MG63 (cell line): ENCODE results near the gene TBC1D7. TPM values are rescaled to one million over a fixed set of nuclear protein-coding genes. Genes with fewer than 3 reads are reported as not detected.

Source experiments
- DNase-seq: peaks from one replicate; pipeline ENCODE4 v3.0.0-alpha.2; 2020
- H3K27me3 ChIP-seq: fragments of 250-450 bp; sonication (Bioruptor Pico); 2 replicates; pipeline ENCODE4 v1.5.1; 2020; ENCODE audit warnings: mild to moderate bottlenecking, moderate library complexity
- H3K36me3 ChIP-seq: fragments of 250-450 bp; sonication (Bioruptor Pico); 2 replicates; pipeline ENCODE4 v1.5.1; 2020; ENCODE audit warnings: mild to moderate bottlenecking, moderate library complexity
- H3K4me3 ChIP-seq: fragments of 250-450 bp; sonication (Bioruptor Pico); 2 replicates; pipeline ENCODE4 v1.5.1; 2020; ENCODE audit warnings: mild to moderate bottlenecking, moderate library complexity
- H3K9me3 ChIP-seq: fragments of 250-450 bp; sonication (Bioruptor Pico); 2 replicates; pipeline ENCODE4 v1.5.1; 2020; ENCODE audit warnings: mild to moderate bottlenecking, moderate library complexity
- total RNA-seq: library from RNA; depleted of rRNA; stranded (reverse); fragments of >200 nt; shearing (Covaris generic); gene quantifications from 2 replicates; pipeline ENCODE4 v1.2.3, GENCODE V29; 2014; ENCODE audit warnings: low replicate concordance

Gene TBC1D7
- total RNA-seq, 1 experiment from 2014 or later: 40.6 TPM

DNA sequence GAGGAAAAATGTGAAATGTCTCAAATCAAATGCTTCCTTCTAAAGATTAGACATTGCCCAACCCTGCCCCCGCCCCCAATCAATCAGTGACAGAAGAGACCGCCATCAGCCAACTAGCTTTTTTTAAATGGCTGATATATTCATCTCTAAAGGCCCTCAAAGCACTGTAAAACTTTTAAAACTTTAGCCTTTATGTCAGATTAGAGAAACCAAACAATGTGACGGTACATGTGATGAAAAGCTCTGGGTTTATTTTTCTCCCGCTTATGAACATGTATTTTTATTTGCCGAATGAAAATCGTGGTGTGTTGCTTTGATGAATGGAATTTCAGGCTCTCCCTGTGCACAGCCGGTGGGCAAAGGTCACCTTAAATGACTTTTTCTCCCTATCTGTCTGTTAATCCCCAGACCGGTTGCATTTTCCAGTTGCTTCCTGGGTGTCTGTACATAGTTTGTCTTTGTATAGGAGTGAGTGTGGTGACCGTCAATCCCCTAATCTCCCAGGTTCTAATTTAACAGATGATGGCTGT, 38.5 kb downstream of the TBC1D7 start:
- Histone ChIP-seq H3K9me3 (peaks cover 13% of the 10 kb centered on the region), H3K4me3 (no peak overlapping the region), H3K27me3 (no peaks in the 10 kb centered on the region), H3K36me3 (peaks cover 28% of the 10 kb centered on the region)
- DNase-seq: no peak

DNA sequence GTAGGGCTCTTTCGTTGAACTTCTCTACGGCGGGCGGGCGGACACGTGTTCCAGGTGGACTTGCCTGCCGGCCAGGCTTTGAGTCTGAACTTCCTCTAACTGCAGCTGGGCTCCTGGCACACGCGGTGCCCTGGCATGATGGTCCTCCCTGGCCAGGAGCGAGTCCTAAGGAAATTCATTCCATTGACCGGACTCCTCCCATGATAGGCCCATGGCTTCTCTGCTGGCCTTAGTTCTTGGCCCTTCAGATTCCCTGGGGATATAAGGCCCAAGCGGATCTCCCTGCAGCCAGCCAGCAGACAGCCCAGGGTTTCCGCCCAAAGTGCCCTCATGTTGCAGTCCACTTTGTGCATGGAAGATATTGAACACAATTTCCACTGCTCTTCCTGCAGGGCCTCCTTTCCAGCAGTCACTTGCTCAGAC, 39.4 kb downstream of the TBC1D7 start:
- no peaks in the 10 kb centered on the region for H3K27me3 ChIP-seq
- H3K4me3 ChIP-seq: no peak overlapping the region
- H3K36me3 ChIP-seq: peaks cover 21% of the 10 kb centered on the region
- no peak for DNase-seq
- peaks cover 13% of the 10 kb centered on the region for H3K9me3 ChIP-seq

DNA sequence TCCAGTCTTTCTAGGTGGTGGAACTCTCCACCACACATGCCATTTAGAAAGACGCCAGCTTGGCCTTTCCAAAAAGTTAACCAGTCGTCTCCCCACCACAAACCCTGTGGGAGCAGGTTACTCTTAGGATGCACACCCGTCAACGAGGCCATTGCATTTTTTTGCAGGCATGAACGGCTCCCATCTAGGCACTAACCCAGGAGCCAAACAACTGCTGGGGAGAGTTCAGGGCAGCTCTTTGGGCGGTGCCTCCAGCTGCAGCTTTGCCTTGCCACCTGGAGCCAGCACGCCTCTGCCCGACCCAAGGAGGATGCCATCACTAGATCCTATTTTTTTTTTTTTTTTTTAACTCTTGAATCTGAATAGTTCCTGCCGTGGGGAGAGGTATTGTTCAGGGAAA, 39.9 kb downstream of the TBC1D7 start:
- DNase-seq: no peak
- no peaks in the 10 kb centered on the region for H3K27me3 ChIP-seq
- peaks cover 16% of the 10 kb centered on the region for H3K36me3 ChIP-seq
- H3K4me3 ChIP-seq: no peak overlapping the region
- peaks cover 13% of the 10 kb centered on the region for H3K9me3 ChIP-seq

DNA sequence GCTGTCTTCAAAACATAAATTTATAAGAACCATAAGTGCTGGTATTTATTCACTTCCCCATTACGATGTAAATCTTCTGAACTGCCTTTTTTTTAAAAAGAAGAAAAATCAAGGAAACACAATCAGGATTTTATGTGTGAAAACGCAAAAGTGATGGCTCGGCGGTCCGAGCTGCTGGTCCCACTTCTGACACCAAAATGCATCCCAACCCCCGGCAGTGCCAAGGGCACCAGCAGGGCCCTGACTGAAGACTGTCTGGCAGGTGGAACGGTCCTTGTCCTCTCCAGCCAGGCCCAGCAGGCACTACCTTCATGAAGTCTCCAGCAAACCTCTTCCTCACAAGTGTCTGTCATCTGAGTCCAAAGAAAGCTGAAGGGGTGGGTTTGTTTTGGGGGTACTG, 41.2 kb downstream of the TBC1D7 start:
- H3K9me3 ChIP-seq: peaks cover 13% of the 10 kb centered on the region
- peaks cover 5% of the 10 kb centered on the region for H3K36me3 ChIP-seq
- no peak overlapping the region for H3K4me3 ChIP-seq
- H3K27me3 ChIP-seq: no peaks in the 10 kb centered on the region
- DNase-seq: no peak

DNA sequence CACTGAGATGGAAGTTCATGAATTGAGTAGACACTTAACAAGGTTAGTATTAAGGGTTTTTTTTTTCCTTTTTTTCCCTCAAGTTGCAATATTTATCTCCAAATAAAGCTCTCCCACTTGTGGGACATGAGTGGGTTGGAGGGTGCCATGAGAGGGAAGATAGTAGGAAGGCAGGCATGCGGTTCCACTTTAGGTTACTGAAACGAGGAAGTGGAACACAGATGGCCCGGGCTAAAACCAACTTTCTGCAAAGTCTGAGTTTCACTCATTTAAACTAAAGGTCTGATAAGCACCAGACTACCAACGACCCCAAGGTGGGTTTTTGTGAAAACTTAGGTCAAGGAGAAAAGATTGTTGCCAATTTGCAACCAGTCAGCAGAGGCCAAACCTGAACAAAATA, 42.2 kb downstream of the TBC1D7 start:
- no peak for DNase-seq
- no peaks in the 10 kb centered on the region for H3K27me3 ChIP-seq
- H3K4me3 ChIP-seq: no peak overlapping the region
- peaks cover 13% of the 10 kb centered on the region for H3K9me3 ChIP-seq
- H3K36me3 ChIP-seq: peaks cover 5% of the 10 kb centered on the region

DNA sequence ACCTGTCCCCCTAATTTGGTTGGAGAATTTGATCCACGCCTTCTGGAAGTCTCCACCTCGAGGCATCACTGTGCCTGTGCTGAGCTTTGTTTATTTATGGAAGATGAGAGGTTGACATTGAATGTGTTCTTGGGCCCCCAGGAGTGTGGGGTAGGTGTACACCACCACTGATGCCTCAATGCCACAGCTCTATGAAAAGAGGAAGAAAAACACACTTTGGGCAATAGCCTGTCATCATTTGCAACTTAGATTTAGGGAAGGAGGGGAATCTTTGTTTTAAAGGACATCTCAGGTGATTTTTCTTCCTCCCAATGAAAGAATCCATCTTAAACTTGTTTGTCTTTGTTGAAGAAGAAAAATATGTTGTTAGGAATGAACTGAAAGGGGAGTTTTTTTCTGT, 42.6 kb downstream of the TBC1D7 start:
- Histone ChIP-seq H3K9me3 (peaks cover 13% of the 10 kb centered on the region), H3K27me3 (no peaks in the 10 kb centered on the region), H3K4me3 (no peak overlapping the region), H3K36me3 (peaks cover 5% of the 10 kb centered on the region)
- DNase-seq: no peak

DNA sequence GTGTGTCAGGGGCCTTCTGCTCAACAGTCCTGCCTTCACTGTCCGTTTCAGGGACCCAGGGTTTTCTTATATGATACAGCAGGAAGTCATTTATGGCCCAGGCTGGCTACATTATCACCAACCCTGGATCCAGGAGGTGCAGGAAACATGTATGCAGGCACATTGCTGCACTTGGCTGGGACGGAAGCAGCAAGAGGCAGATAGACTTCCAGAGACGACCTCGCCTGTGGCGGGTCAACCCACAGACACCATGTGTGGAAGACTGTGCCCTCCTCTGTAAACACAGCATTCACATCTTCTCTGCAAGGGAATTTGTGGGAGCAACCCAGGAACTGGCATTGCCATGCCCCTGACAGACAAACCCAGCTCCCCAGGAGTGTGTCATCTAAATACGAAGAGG, 43.7 kb downstream of the TBC1D7 start:
- Histone ChIP-seq H3K9me3 (peaks cover 13% of the 10 kb centered on the region), H3K36me3 (peaks cover 2% of the 10 kb centered on the region), H3K4me3 (no peak overlapping the region), H3K27me3 (no peaks in the 10 kb centered on the region)
- no peak for DNase-seq

DNA sequence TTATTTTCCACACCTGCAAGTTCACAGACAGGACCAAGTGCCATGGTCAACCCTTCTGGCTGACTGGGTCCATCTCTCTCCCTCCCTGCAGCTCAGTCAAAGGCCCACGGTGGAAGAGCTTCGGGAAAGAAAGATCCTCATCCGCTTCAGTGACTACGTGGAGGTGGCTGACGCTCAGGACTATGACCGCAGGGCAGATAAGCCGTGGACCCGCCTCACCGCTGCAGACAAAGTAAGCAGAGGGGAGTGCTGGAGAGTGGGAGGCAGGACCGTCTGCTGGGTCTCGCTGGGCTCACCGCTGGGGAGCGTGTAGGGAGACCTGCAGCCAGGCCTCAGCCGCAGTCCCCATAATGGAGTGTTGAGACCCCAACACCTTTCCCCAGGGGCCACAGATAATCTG, 45.0 kb downstream of the TBC1D7 start:
- Histone ChIP-seq H3K36me3 (no peaks in the 10 kb centered on the region), H3K9me3 (peaks cover 11% of the 10 kb centered on the region), H3K27me3 (no peaks in the 10 kb centered on the region), H3K4me3 (no peak overlapping the region)
- DNase-seq: no peak

DNA sequence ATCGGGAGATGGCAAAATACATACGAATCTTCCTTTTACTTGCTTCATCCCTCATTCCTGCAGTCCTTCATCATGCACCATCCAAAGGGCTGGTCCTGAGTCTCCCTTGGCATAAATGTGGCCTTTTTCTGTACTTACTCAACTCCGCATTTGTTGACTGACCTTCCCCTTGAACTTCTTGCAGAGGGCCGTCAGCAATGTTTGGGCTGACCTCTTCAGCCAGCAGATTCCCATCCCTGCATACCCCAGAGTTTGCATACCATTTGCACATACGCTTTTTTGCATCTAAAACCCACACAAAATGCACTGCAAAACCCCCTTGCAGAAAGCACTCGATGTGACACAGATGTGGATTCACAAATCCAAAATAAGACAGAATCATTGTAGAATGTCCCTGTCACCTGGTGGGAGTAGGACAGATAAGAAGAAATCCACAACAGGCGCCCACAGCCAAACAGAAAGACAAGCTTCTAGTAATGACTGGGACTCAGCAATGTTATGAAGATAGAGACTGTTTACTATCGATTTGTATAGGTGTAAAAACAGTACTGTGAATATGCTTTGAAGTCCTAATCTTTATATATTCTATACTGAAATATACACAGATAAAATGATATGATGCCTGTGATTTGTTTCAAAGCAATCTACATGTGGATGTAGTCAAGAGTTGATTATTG, 45.8 kb downstream of the TBC1D7 start:
- H3K27me3 ChIP-seq: no peaks in the 10 kb centered on the region
- H3K4me3 ChIP-seq: no peak overlapping the region
- H3K36me3 ChIP-seq: no peaks in the 10 kb centered on the region
- DNase-seq: no peak
- peaks cover 6% of the 10 kb centered on the region for H3K9me3 ChIP-seq

DNA sequence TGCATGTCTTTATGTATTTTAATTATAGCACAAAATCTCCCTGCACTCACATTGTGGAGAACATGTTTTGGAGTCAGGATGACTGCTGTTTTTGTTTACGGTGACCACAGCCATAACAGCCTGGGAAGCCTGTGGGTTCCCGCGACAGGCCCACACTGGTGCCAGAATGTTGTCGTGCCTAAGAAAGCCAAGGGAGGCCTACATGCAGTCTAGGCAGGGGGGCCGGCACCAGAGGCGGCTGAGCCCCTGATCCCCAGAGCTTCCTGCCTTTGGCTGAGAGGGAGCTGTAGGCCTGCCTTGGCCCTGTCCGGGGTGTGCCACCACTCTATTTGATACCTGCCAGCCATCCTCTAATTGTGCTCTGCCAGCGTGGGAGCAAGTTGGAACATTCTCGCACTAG, 46.7 kb downstream of the TBC1D7 start:
- no peak for DNase-seq
- Histone ChIP-seq H3K4me3 (no peak overlapping the region), H3K36me3 (no peaks in the 10 kb centered on the region), H3K27me3 (no peaks in the 10 kb centered on the region), H3K9me3 (no peaks in the 10 kb centered on the region)

DNA sequence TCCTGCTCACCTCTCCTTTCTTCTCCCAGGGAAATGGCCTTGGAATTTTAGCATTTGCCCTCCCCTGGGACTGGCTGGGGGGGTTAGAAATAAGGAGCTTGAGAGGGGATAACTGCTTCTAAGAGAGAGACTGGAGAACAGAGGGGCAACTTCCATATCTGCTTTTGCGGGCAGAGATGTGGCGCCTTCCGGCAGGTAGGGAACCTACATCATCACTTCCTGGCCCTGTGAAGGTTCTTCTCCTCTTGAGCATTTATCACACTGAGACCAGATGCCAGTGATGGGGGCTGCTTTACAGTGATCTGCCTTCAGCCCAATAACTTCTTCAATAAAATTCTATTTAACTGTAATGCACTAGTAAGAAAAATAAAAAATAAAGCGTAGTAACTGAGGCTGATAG, 48.1 kb downstream of the TBC1D7 start:
- Histone ChIP-seq H3K9me3 (no peaks in the 10 kb centered on the region), H3K4me3 (no peak overlapping the region), H3K27me3 (no peaks in the 10 kb centered on the region), H3K36me3 (no peaks in the 10 kb centered on the region)
- DNase-seq: no peak

DNA sequence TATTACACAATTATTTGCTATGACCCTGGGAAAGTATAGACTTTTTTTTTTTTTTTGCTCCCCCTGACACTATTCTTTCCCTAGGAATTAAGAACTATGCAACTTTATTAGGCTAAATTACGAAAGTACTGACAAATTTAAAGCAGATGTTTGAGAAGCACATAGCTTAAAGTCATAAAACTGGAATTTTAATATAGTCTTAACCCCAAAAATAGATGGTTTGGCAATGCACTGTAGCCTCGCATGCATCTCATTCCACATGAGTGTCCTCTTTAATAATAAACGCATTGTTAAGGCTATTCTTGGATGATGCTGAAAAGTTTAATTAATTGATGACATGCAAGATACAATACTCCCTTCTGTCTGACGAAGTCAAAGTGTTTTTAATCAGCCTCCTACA, 49.3 kb downstream of the TBC1D7 start:
- Histone ChIP-seq H3K27me3 (no peaks in the 10 kb centered on the region), H3K36me3 (no peaks in the 10 kb centered on the region), H3K4me3 (no peak overlapping the region), H3K9me3 (no peaks in the 10 kb centered on the region)
- no peak for DNase-seq

DNA sequence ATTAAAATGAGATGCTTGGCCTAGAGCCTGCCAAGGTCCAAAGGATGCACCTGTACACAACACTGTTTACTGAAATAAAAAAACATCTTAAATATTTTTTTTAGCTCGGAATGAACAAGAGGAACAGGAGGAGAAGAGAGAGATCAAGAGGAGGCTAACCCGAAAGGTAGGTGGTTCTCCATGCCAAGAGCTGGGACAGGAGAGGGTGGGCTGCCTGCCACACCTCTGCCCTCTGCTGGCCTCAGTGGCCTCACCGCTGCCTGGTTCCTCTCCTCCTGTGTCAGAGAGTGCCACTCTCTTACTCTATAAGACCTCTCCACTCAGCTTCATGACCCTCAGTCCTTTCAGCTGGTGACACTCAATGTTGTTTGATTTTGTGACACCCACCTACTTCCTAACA, 50.2 kb downstream of the TBC1D7 start:
- no peaks in the 10 kb centered on the region for H3K36me3 ChIP-seq
- no peak for DNase-seq
- no peak overlapping the region for H3K4me3 ChIP-seq
- H3K27me3 ChIP-seq: no peaks in the 10 kb centered on the region
- no peaks in the 10 kb centered on the region for H3K9me3 ChIP-seq

DNA sequence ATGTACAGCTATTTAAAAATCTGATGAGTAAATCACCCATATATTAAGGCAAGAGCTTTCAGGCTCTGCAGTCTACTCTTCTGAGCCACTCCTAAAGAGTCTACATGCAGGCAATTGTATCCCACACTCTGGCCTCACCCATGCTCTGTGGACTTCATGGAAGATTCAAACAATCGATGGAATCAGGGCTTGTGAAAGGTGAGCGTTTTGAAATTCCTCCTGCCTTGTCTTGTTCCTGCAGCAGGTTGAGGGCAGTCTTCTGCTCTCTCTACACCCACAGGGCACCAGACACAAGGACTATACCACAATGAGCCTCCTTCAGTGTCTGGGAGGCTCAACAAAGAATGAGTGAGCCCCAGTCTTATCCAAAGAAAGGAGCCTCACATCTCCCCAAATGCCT, 51.1 kb downstream of the TBC1D7 start:
- Histone ChIP-seq H3K9me3 (no peaks in the 10 kb centered on the region), H3K4me3 (no peak overlapping the region), H3K36me3 (no peaks in the 10 kb centered on the region), H3K27me3 (no peaks in the 10 kb centered on the region)
- no peak for DNase-seq

DNA sequence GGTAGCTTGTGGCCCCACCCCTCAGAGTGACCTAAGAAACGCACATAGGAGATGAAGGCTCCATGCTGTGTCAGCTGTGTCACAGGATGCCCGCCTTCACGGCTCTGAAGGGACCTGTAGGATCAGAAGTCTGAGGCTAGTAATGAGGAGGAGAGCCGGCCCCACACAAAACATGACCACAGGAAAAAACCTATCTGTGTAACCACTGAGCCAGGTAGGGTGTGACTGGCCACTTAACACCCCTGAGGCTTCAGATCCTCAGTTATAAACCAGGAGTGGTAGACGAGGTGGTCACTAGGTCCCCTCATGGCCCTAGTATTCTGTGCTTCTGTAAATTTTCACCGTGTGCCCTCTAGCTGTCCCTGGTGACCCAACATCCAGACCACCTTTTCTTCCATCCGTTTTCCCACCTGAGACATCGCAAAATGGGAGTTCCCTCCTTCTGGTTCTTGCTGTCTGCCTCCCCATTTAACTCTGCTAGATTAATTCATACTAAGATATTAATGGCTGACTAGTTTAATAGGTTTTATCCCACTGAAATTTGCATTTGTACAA, 52.8 kb downstream of the TBC1D7 start:
- Histone ChIP-seq H3K36me3 (no peaks in the 10 kb centered on the region), H3K27me3 (no peaks in the 10 kb centered on the region), H3K4me3 (no peak overlapping the region), H3K9me3 (no peaks in the 10 kb centered on the region)
- no peak for DNase-seq

DNA sequence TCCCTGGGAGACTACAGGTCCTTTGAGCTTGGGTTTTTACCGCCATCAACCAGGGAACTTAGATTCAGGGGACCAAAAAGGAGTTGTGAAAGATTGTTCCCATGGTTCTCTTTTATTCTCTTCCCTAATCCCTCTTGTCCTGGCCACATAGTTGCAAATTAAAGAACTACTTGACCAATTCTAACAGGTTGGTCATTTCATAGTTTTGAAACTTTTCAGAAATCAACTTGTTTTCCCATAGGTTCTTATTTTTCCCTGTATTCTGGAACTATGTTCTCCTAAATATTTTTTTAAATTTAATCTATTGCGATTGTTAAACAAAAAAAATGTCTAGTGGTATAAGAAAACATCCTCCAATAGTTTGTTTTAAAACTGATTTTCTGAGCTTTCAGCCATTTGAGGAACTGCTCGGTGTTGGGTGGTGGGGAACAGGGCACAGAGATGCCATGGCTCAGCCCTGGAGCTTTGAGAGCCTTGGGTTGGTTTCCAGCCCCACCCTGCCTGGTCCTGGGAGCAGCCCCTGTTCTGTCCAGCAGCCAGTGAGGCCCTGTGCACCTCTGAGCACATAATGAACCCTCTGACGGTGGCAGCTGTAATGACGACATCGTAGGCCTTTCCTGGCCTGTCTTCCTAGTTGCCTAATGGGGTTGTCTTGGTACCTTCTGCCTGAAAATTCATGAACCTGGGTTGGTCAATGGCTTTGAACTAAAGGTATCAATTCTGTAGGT, 53.5 kb downstream of the TBC1D7 start:
- Histone ChIP-seq H3K36me3 (no peaks in the 10 kb centered on the region), H3K4me3 (no peak overlapping the region), H3K9me3 (no peaks in the 10 kb centered on the region), H3K27me3 (no peaks in the 10 kb centered on the region)
- no peak for DNase-seq

DNA sequence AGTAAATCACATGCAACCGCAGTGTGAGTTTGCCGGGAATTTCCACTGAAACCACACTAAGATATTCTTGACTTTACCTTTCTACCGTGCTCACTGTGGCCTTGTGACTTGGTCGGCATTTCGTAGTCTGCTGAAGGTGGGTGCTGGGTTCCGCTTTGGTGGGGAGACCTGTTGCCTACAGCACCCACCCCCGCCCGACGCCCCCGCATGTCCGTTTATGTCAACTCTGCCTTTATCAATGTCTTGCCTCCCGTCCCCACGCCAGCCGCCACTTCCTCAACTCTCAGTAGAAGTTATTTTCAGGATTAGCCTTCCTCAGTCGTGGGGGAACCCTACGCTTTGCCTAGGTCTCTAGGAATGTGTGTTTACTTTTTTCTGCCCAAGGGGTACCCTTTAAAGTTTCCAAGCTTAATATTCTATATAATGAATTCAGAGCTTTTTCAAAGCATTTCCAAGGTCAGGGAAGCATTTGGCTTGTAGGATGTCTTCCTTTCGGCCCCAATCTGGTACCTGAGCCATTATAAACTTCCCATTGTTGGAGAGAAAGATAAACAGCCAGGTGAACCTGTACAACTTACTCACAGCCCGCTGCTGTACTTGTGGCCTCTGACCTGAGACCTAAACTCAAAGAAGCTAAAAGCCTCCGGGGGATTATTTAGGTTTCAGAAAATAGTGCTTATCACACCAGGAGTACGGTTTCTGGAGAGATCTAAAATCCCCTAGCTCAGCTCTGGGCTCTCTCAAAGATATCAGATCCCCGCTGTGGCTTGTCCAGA, 54.2 kb downstream of the TBC1D7 start:
- DNase-seq: no peak
- Histone ChIP-seq H3K27me3 (no peaks in the 10 kb centered on the region), H3K9me3 (no peaks in the 10 kb centered on the region), H3K36me3 (no peaks in the 10 kb centered on the region), H3K4me3 (no peak overlapping the region)
